ENCODE results near the gene ZNF578. TPM values are rescaled to one million over a fixed set of nuclear protein-coding genes. Genes with fewer than 3 reads are reported as not detected.
"Not testable (repeated sequence)": the region's sequence is repeated elsewhere in the genome, so short reads cannot be mapped to it uniquely, and the experiment has no call there.

The ZNF578 gene
- total RNA-seq, 2 experiments from 2014 or later = 0.72 to 0.86 TPM

- intact Hi-C loops (cut with micrococcal nuclease) = no loop called here
- H3K4me3 Mint-ChIP-seq = no peak overlapping the region
- TF ChIP-seq CTCF (IDR thresholded peaks at IDR 0.05) = no peak
- H3K9me3 Mint-ChIP-seq = peaks cover 32% of the 10 kb centered on the region
- DNase-seq (no peak), ATAC-seq (no peak)
- peaks cover 62% of the 10 kb centered on the region for H3K36me3 Mint-ChIP-seq (ENCODE audit: low read depth)
- CTCF ChIA-PET = no interaction called here
- H3K27ac Mint-ChIP-seq = no peak overlapping the region
- H3K27me3 Mint-ChIP-seq = no peaks in the 10 kb centered on the region
- POLR2A ChIA-PET = no interaction called here
- H3K4me1 Mint-ChIP-seq (ENCODE audit: low read depth) = no peaks in the 10 kb centered on the region
Observed at GRCh38 chr19:52507266-52507665, 53.9 kb downstream of the ZNF578 start.

GRCh38 chr19:52516191-52516590 lies 62.8 kb downstream of the ZNF578 start:
- peaks cover 36% of the 10 kb centered on the region for H3K36me3 Mint-ChIP-seq (ENCODE audit: low read depth)
- POLR2A ChIA-PET = no interaction called here
- peaks cover 6% of the 10 kb centered on the region for H3K4me1 Mint-ChIP-seq (ENCODE audit: low read depth)
- H3K27me3 Mint-ChIP-seq = peaks cover 10% of the 10 kb centered on the region
- no peak for TF ChIP-seq CTCF (IDR thresholded peaks at IDR 0.05)
- peaks cover 59% of the 10 kb centered on the region for H3K9me3 Mint-ChIP-seq
- no peak overlapping the region for H3K4me3 Mint-ChIP-seq
- H3K27ac Mint-ChIP-seq = no peak overlapping the region
- CTCF ChIA-PET = no interaction called here
- intact Hi-C loops (cut with micrococcal nuclease) = no loop called here
- DNase-seq (no peak), ATAC-seq (no peak)

GRCh38 chr19:52518646-52519045 lies 65.3 kb downstream of the ZNF578 start:
- Mint-ChIP-seq H3K4me1 (ENCODE audit: low read depth) (peaks cover 6% of the 10 kb centered on the region), H3K4me3 (no peak overlapping the region), H3K36me3 (ENCODE audit: low read depth) (peaks cover 27% of the 10 kb centered on the region), H3K27me3 (peaks cover 10% of the 10 kb centered on the region), H3K9me3 (peaks cover 53% of the 10 kb centered on the region), H3K27ac (no peak overlapping the region)
- TF ChIP-seq CTCF (IDR thresholded peaks at IDR 0.05) = no peak
- DNase-seq (no peak), ATAC-seq (no peak)
- intact Hi-C loops (cut with micrococcal nuclease) = no loop called here
- ChIA-PET POLR2A (no interaction called here), CTCF (interaction anchor here (0.7 kb wide), 1 partner anchor 8 kb away, joined by 3 read pairs; no protein-coding TSS in a partner anchor)

GRCh38 chr19:52519175-52519574 lies 65.8 kb downstream of the ZNF578 start:
- intact Hi-C loops (cut with micrococcal nuclease); DNase-seq; POLR2A ChIA-PET; H3K4me3 Mint-ChIP-seq; H3K27ac Mint-ChIP-seq; H3K4me1 Mint-ChIP-seq (ENCODE audit: low read depth); CTCF ChIA-PET; H3K27me3 Mint-ChIP-seq; ATAC-seq: not testable (repeated sequence)
- Mint-ChIP-seq H3K36me3 (ENCODE audit: low read depth) (peaks cover 24% of the 10 kb centered on the region), H3K9me3 (peaks cover 48% of the 10 kb centered on the region)

- peaks cover 6% of the 10 kb centered on the region for H3K4me1 Mint-ChIP-seq (ENCODE audit: low read depth)
Observed at GRCh38 chr19:52520013-52520412, 66.7 kb downstream of the ZNF578 start.

More at GRCh38 chr19:52520013-52520412, 66.7 kb downstream of the ZNF578 start:
- intact Hi-C loops (cut with micrococcal nuclease) = no loop called here
- DNase-seq (no peak), ATAC-seq (no peak)
- TF ChIP-seq CTCF (IDR thresholded peaks at IDR 0.05) = no peak
- ChIA-PET CTCF (no interaction called here), POLR2A (no interaction called here)
- Mint-ChIP-seq H3K4me3 (no peak overlapping the region), H3K9me3 (peaks cover 44% of the 10 kb centered on the region), H3K27ac (no peak overlapping the region), H3K27me3 (peaks cover 10% of the 10 kb centered on the region), H3K36me3 (ENCODE audit: low read depth) (peaks cover 23% of the 10 kb centered on the region)

Data from activated CD8-positive, alpha-beta T cell treated with anti-CD3 and anti-CD28 coated beads for 36 hours (primary cell).